Measurements from ENCODE around the gene MACROD2.
A peak's percentile ranks its signal among the peaks of the same experiment; 100 is the strongest.
"Not testable (repeated sequence)": the region's sequence is repeated elsewhere in the genome, so short reads cannot be mapped to it uniquely, and the experiment has no call there.

The MACROD2 gene

DNA sequence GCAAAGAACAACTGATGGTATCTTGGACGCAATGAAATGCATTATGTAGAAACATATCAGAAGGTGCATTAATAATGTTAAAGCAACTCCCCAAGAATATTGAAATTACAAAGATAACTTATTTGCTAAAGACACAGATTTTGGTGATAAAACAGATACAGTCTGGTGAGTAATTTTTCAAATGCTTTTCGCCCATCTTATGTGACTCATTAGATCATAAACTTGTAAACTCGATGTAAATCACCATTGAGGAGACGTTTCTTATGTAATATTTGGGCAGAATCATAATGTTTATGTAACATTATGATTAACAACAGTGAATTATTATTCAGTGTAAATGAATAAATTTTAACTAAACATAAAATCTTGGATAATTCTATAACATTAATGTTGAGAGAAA, 1969.8 kb downstream of the MACROD2 start:
- Histone ChIP-seq H3K36me3 (ENCODE audit: insufficient read depth, low read length) (no peaks in the 10 kb centered on the region), H2AFZ (ENCODE audit: low read depth, low read length) (no peak overlapping the region), H3K27me3 (ENCODE audit: insufficient read depth, low read length) (no peaks in the 10 kb centered on the region), H3K4me1 (ENCODE audit: insufficient read depth, low read length) (no peaks in the 10 kb centered on the region), H3K4me3 (ENCODE audit: low read length) (no peak overlapping the region), H3K9me3 (ENCODE audit: low read length) (peaks cover 2% of the 10 kb centered on the region)

DNA sequence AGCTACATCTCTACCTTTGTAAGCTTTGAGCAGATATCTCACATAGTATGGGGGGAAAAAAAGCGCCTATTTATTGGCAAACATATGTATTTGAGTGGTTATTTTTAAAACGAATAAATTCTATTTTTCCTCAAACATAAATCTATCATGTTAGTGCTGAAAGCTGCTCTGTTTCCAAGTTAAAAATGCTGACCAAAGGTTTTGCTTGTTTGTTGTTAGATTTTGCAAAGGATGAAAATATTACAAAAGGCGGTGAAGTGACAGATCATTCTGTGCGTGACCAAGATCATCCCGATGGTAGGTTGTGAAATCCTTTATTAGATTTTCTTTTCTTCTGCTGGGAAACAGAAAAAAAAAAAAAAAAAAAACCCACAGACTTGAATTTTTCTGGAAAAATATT, 1972.0 kb downstream of the MACROD2 start:
- Histone ChIP-seq H3K36me3 (ENCODE audit: insufficient read depth, low read length) (no peaks in the 10 kb centered on the region), H2AFZ (ENCODE audit: low read depth, low read length) (no peak overlapping the region), H3K27me3 (ENCODE audit: insufficient read depth, low read length) (no peaks in the 10 kb centered on the region), H3K4me3 (ENCODE audit: low read length) (no peak overlapping the region), H3K4me1 (ENCODE audit: insufficient read depth, low read length) (no peaks in the 10 kb centered on the region), H3K9me3 (ENCODE audit: low read length) (peaks cover 2% of the 10 kb centered on the region)

DNA sequence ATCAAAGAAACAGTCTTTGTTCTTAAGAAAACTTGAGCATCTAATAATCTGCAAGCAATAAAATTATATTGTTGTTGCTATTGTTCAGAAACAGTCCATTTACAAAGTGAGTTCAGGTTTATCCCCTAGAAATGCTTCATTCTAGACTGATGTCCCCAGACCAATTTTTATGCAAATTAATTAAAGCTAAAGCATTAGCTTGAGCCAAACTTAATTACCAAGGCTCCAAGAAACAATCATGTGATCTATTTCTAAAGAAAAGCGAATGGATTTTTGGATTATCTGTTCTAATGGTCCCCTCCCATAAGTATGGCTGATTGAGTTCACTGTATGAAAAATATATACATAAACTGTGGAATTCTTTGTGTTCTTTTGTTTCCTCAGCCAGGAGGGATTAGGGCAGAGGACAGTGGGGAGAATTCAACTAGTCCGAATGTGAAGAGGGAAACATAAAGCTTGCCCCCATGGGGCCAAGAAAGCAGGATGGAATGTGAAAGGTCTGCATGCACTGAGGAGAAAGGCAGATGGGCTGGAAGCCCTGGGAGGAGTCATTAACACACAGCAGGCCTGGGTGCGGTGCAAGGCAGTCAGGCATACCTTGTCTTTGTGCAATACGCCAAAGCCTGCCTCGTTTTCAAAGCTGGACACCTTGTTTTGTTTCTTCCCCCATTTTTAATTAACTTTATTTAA, 1980.9 kb downstream of the MACROD2 start:
- no peak overlapping the region for H3K4me3 ChIP-seq (ENCODE audit: low read length)
- peaks cover 3% of the 10 kb centered on the region for H3K9me3 ChIP-seq (ENCODE audit: low read length)
- H2AFZ ChIP-seq (ENCODE audit: low read depth, low read length): peak overlapping the region; percentile 76

DNA sequence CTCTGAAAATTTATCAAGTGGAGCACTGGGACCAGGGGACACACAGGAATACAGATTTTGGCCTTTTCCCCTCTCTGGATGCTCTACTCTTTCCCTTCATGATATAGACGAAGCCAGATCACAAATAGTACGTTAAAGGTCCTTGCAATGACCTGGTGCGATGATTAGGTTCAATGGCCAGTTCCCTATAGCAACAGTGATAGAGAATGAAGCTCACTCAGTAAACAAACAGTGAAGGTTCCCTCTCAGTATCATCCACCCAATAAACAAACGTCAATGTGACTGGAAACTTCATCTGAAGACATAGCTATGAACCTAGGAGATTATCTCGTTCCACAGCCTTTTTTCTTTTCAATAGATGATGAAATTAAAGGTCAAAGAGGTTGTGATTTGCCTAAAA, 1981.7 kb downstream of the MACROD2 start:
- Histone ChIP-seq H3K4me1 (ENCODE audit: insufficient read depth, low read length) (peaks cover 18% of the 10 kb centered on the region), H2AFZ (ENCODE audit: low read depth, low read length) (no peak overlapping the region), H3K27me3 (ENCODE audit: insufficient read depth, low read length) (no peaks in the 10 kb centered on the region), H3K9me3 (ENCODE audit: low read length) (peaks cover 3% of the 10 kb centered on the region), H3K4me3 (ENCODE audit: low read length) (no peak overlapping the region), H3K36me3 (ENCODE audit: insufficient read depth, low read length) (no peaks in the 10 kb centered on the region)

More for the DNA sequence above, 1980.9 kb downstream of the MACROD2 start:
- Histone ChIP-seq H3K27me3 (ENCODE audit: insufficient read depth, low read length) (no peaks in the 10 kb centered on the region), H3K4me1 (ENCODE audit: insufficient read depth, low read length) (peaks cover 18% of the 10 kb centered on the region), H3K36me3 (ENCODE audit: insufficient read depth, low read length) (no peaks in the 10 kb centered on the region)

DNA sequence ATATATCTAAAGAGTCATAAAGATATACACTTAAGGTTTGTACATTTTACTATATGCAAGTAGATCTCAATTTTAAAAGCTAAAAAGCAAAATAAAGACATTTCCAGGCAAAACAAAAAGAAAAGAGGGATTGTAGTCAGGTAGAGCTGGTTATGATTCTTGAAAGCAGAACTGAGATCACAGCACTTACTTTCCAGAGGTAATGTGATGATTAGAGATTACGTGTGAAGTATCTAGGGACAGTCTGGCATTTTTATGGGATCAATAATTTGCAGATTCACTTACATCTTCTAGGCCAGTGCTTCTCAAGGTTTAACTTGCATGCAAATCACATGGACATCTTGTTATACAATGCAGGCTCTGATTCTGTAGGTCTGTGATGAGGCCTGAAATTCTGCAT, 1982.4 kb downstream of the MACROD2 start:
- Histone ChIP-seq H3K4me3 (ENCODE audit: low read length) (no peak overlapping the region), H3K9me3 (ENCODE audit: low read length) (peaks cover 3% of the 10 kb centered on the region), H3K36me3 (ENCODE audit: insufficient read depth, low read length) (no peaks in the 10 kb centered on the region), H2AFZ (ENCODE audit: low read depth, low read length) (no peak overlapping the region), H3K27me3 (ENCODE audit: insufficient read depth, low read length) (no peaks in the 10 kb centered on the region), H3K4me1 (ENCODE audit: insufficient read depth, low read length) (peaks cover 18% of the 10 kb centered on the region)

DNA sequence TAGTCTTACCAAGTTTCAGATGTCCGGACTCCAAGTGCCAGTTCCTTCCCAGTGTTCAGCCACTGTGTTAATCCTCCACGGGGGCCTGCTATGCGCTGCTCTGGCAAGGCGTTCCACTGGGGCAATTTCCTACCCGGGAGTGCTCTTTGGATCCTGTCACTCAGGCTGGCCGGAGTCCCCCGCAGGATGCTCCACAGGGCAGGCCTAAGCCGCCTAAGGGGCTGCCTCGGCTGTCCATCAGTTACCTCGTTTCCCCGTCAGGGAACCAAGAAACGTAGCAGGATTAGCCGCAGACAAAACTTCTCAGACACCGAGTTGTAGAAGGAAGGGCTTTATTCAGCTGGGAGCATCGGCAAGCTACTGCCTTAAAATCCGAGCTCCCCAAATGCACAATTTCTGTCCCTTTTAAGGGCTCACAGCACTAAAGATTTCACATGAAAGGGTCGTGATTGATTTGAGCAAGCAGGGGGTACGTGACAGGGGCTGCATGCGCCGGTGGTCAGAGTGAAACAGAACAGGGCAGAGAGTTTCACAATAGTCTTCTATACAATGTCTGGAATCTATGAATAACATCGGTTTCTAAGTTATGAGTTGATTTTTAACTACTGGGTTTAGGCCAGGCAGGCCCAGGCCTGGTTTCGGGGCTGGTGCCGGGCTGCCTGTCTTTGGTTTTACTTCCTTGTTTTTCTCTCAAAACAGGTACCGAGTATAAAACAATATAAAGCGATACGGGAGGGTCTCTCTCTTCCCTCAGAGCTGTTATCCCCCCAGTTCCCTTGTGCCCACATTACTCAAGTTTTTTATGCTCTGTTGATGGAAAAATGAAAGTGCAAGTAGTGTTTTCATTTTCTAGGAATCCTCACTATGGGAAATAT, 1990.4 kb downstream of the MACROD2 start:
- H3K4me1 ChIP-seq (ENCODE audit: insufficient read depth, low read length); H3K9me3 ChIP-seq (ENCODE audit: low read length); H3K27me3 ChIP-seq (ENCODE audit: insufficient read depth, low read length); H3K36me3 ChIP-seq (ENCODE audit: insufficient read depth, low read length); H3K4me3 ChIP-seq (ENCODE audit: low read length); H2AFZ ChIP-seq (ENCODE audit: low read depth, low read length): not testable (repeated sequence)

DNA sequence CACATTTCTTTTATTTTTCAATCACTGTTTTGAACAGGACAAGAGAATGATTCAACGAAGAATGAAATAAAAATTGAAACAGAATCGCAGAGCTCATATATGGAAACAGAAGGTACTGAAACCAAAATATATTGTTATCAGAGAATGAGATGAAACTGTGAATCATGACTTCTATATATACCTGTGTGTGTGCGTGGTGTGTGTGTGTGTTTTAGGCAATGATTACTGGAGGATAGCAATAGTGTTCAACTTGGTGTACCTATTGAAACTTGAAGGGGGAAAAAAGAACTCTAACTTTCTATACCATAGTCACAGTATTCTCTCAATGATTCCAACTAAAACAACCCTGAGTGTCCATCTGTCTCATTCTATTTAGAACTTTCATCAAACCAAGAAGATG, 1991.4 kb downstream of the MACROD2 start:
- Histone ChIP-seq H3K4me1 (ENCODE audit: insufficient read depth, low read length) (no peaks in the 10 kb centered on the region), H2AFZ (ENCODE audit: low read depth, low read length) (no peak overlapping the region)

DNA sequence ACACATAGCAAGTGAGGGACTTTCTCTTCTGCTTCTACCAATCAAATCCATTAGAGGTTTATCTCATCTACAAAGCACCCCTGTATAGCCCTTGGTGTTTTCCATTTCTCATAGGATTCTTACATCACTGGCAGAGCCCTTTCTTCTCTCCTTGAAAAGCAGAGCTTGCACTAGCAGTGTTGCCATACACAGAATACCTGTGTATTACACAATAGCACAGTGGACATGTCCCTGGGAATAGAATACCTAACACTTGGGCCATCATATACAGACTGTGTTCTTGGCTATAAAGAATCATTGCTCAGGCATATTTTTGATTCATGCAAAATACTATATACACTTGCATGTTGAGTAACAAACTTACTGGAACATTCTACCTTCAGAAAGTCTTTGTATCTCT, 1996.0 kb downstream of the MACROD2 start:
- no peaks in the 10 kb centered on the region for H3K36me3 ChIP-seq (ENCODE audit: insufficient read depth, low read length)
- H3K4me3 ChIP-seq (ENCODE audit: low read length): no peak overlapping the region
- no peaks in the 10 kb centered on the region for H3K4me1 ChIP-seq (ENCODE audit: insufficient read depth, low read length)
- H2AFZ ChIP-seq (ENCODE audit: low read depth, low read length): no peak overlapping the region
- H3K27me3 ChIP-seq (ENCODE audit: insufficient read depth, low read length): no peaks in the 10 kb centered on the region
- H3K9me3 ChIP-seq (ENCODE audit: low read length): no peaks in the 10 kb centered on the region

More for the DNA sequence above, 1991.4 kb downstream of the MACROD2 start:
- no peaks in the 10 kb centered on the region for H3K36me3 ChIP-seq (ENCODE audit: insufficient read depth, low read length)
- no peak overlapping the region for H3K4me3 ChIP-seq (ENCODE audit: low read length)
- H3K27me3 ChIP-seq (ENCODE audit: insufficient read depth, low read length): no peaks in the 10 kb centered on the region
- no peaks in the 10 kb centered on the region for H3K9me3 ChIP-seq (ENCODE audit: low read length)

DNA sequence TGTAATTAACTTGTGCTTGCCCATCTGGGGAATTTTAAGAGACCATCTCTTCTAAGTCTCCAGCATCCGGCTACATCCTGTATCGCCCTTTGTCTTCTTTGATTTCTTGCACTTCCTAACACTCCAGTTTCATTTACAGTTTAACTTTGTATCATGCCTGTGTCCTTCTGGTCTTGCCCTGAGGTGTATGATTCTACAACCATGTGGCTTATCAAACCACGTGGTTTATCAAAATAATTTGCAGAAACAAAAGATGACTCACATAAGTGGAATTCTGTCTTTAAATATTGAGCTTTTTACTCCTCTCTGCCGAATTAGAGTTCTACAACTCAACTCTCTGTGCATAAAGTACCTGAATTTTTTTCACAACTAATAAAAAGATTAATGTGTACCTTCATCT, 1997.2 kb downstream of the MACROD2 start:
- H3K4me1 ChIP-seq (ENCODE audit: insufficient read depth, low read length): no peaks in the 10 kb centered on the region

DNA sequence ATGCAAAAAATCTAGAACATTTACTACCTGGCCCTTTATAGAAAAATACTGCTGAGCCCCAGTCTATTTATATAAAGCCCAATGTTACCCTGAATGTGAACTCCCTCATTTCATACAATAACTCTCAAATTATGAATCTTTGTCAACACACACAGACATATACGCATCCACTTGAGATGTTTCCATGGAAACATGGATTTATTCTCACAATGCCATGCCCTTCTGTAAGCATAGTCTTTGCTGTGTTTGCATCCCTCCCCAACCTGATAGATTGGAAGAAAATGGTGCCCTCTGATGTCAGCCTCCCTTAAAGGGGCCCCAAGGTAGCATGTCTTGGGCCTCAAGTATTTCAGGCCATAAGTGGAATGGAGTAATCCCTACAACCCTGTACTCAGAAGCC, 2004.8 kb downstream of the MACROD2 start:
- Histone ChIP-seq H2AFZ (ENCODE audit: low read depth, low read length) (no peak overlapping the region), H3K27me3 (ENCODE audit: insufficient read depth, low read length) (no peaks in the 10 kb centered on the region), H3K4me3 (ENCODE audit: low read length) (no peak overlapping the region), H3K9me3 (ENCODE audit: low read length) (no peaks in the 10 kb centered on the region), H3K36me3 (ENCODE audit: insufficient read depth, low read length) (no peaks in the 10 kb centered on the region), H3K4me1 (ENCODE audit: insufficient read depth, low read length) (peaks cover 3% of the 10 kb centered on the region)

More for the DNA sequence above, 1997.2 kb downstream of the MACROD2 start:
- H3K9me3 ChIP-seq (ENCODE audit: low read length): no peaks in the 10 kb centered on the region
- no peak overlapping the region for H3K4me3 ChIP-seq (ENCODE audit: low read length)
- H3K27me3 ChIP-seq (ENCODE audit: insufficient read depth, low read length): no peaks in the 10 kb centered on the region
- H2AFZ ChIP-seq (ENCODE audit: low read depth, low read length): no peak overlapping the region
- H3K36me3 ChIP-seq (ENCODE audit: insufficient read depth, low read length): no peaks in the 10 kb centered on the region

DNA sequence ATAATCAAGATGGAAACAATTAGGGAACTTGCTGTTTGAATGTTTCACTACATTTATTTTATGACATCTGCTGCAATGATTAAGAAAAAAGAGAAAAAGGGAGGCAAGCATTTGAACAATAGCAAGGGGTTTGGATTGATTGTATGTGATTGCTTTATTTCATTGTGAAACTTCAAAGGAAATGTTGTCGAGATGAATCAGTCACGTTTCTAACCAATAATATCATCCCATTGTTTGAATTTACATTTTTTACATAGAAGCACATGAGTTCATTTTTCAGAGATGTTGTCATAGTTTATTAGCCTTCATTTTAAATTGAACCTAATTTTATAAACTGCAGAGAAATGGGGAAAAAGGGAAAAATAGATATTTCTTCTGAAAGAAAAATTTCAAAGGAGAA, 2006.0 kb downstream of the MACROD2 start:
- no peak overlapping the region for H3K4me3 ChIP-seq (ENCODE audit: low read length)
- H2AFZ ChIP-seq (ENCODE audit: low read depth, low read length): no peak overlapping the region

DNA sequence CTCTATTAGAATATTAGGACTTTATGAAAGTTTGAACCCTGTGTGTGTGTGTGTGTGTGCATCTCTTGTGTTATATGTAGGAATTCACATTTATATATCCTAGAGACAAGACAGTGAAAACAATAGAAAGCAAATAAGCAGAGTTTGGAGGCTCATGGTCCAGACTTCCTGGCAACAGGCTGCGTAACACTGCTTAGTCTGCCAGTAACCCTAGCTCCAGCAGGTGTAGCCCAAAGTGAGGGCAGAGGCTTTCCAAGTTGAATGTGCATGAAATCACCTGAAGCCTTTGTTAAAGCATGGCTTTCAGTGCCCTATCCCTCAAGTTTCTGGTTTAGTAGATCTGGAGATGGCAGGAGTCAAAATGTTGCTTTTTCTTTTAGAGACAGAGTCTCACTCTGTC, 2008.0 kb downstream of the MACROD2 start:
- Histone ChIP-seq H3K36me3 (ENCODE audit: insufficient read depth, low read length) (no peaks in the 10 kb centered on the region), H3K4me3 (ENCODE audit: low read length) (no peak overlapping the region), H3K9me3 (ENCODE audit: low read length) (no peaks in the 10 kb centered on the region), H3K27me3 (ENCODE audit: insufficient read depth, low read length) (no peaks in the 10 kb centered on the region), H3K4me1 (ENCODE audit: insufficient read depth, low read length) (peaks cover 15% of the 10 kb centered on the region), H2AFZ (ENCODE audit: low read depth, low read length) (no peak overlapping the region)

More for the DNA sequence above, 2006.0 kb downstream of the MACROD2 start:
- H3K36me3 ChIP-seq (ENCODE audit: insufficient read depth, low read length): no peaks in the 10 kb centered on the region
- H3K4me1 ChIP-seq (ENCODE audit: insufficient read depth, low read length): peaks cover 12% of the 10 kb centered on the region
- no peaks in the 10 kb centered on the region for H3K9me3 ChIP-seq (ENCODE audit: low read length)
- H3K27me3 ChIP-seq (ENCODE audit: insufficient read depth, low read length): no peaks in the 10 kb centered on the region

DNA sequence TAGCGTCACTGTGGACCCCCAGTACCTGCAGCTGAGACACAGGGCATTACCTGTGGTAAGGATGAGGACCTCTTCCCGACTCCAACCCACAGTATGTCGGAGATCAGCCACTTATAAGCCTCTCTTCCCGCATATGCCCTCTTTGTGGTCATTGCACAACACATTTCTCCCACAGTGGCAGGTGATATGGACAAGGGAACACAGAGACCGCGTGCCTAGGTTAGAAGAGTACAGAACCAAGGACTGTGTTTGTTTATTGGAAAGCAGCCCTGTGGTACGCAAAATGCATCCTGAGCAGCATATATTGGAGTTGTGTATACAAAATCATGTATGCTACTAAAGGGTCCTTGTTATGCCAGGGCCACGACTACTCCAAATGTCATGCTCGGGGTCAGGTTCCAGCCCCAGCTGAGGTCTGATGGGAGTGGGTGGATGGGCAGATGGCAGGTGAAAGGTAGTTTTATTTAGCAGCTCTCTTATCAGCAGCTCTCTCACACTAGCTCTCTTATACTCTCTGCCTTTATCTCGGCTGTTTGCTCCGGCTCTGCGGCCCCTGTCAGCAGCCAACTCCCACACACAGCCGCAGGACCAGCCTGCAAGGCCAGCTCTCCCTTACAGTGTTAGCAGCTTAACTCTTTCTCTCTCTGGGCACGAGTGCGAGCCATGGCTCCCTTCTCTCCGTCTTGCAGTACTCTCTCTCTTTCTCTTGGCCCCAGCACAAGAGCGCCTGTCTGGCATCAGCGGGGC, 2009.0 kb downstream of the MACROD2 start:
- Histone ChIP-seq H2AFZ (ENCODE audit: low read depth, low read length) (no peak overlapping the region), H3K9me3 (ENCODE audit: low read length) (peaks cover 2% of the 10 kb centered on the region), H3K36me3 (ENCODE audit: insufficient read depth, low read length) (no peaks in the 10 kb centered on the region), H3K27me3 (ENCODE audit: insufficient read depth, low read length) (no peaks in the 10 kb centered on the region), H3K4me1 (ENCODE audit: insufficient read depth, low read length) (peaks cover 15% of the 10 kb centered on the region), H3K4me3 (ENCODE audit: low read length) (no peak overlapping the region)
